ENCODE results near the gene LEMD2.

LEMD2 gene

DNA sequence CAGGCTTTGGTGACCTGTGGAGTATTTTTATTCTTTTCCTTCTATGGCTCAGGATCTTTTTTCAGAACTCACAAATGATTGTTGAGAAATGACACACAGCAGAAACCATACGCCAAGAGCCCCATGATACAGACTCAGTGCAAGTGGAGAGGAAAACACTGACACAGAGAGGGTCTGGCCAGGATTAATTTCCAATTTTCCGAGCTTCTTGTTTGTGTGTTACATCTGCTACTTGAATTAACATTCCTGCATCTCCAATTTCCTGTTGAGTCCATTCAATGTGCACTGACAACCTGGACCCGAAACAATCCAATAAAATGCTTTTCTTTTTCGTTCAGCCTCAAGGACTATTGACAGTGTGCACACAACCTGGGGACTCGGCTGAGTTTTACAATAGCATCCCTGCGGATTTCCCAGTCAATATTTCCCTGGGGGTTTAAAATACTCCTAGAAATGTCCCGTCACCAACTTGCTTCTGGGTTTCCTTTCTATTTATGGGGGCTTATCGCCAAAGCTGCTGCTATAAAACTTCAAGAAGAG, 19.8 kb upstream of the LEMD2 start:
- ATAC-seq (ENCODE audit: low read depth) = no peak
- Histone ChIP-seq H3K4me1 (ENCODE audit: insufficient read depth, poor library complexity, severe bottlenecking) (no peaks in the 10 kb centered on the region), H3K4me3 (ENCODE audit: severe bottlenecking) (no peak overlapping the region), H3K27me3 (ENCODE audit: insufficient read depth, poor library complexity, severe bottlenecking) (peaks cover 20% of the 10 kb centered on the region), H3K36me3 (ENCODE audit: low read depth) (no peaks in the 10 kb centered on the region), H3K9me3 (ENCODE audit: severe bottlenecking) (no peaks in the 10 kb centered on the region), H3K27ac (ENCODE audit: poor library complexity, severe bottlenecking) (no peak overlapping the region)
- TF ChIP-seq, protein P1, sequence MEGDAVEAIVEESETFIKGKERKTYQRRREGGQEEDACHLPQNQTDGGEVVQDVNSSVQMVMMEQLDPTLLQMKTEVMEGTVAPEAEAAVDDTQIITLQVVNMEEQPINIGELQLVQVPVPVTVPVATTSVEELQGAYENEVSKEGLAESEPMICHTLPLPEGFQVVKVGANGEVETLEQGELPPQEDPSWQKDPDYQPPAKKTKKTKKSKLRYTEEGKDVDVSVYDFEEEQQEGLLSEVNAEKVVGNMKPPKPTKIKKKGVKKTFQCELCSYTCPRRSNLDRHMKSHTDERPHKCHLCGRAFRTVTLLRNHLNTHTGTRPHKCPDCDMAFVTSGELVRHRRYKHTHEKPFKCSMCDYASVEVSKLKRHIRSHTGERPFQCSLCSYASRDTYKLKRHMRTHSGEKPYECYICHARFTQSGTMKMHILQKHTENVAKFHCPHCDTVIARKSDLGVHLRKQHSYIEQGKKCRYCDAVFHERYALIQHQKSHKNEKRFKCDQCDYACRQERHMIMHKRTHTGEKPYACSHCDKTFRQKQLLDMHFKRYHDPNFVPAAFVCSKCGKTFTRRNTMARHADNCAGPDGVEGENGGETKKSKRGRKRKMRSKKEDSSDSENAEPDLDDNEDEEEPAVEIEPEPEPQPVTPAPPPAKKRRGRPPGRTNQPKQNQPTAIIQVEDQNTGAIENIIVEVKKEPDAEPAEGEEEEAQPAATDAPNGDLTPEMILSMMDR (IDR thresholded peaks at IDR 0.05; ENCODE audit: poor library complexity, severe bottlenecking) = no peak
- DNase-seq (ENCODE audit: low spot score) = no peak

DNA sequence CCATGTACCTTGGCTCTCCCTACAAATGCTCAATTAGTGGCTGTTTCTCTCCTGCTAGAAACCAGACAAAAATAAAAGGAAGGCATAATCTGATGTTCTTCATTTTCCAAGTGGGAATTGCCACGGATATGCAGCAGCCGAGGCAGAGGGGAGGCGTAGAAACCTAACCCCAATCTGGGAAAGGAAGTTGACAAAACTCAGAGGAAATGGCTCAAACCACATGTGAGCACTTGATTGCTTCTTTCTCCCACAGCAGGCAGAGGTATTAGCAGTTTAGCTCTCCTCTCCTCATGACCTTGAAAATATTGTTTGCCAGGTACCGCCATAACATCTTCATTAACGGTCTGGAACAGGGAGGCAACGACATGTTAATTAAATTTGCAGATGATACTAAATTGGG, 18.7 kb upstream of the LEMD2 start:
- Histone ChIP-seq H3K9me3 (ENCODE audit: severe bottlenecking) (no peaks in the 10 kb centered on the region), H3K36me3 (ENCODE audit: low read depth) (no peaks in the 10 kb centered on the region), H3K27me3 (ENCODE audit: insufficient read depth, poor library complexity, severe bottlenecking) (peaks cover 20% of the 10 kb centered on the region), H3K4me3 (ENCODE audit: severe bottlenecking) (no peak overlapping the region), H3K4me1 (ENCODE audit: insufficient read depth, poor library complexity, severe bottlenecking) (no peaks in the 10 kb centered on the region), H3K27ac (ENCODE audit: poor library complexity, severe bottlenecking) (no peak overlapping the region)
- ATAC-seq (ENCODE audit: low read depth) = no peak
- TF ChIP-seq, protein P1 (IDR thresholded peaks at IDR 0.05; ENCODE audit: poor library complexity, severe bottlenecking) = no peak
- DNase-seq (ENCODE audit: low spot score) = no peak

DNA sequence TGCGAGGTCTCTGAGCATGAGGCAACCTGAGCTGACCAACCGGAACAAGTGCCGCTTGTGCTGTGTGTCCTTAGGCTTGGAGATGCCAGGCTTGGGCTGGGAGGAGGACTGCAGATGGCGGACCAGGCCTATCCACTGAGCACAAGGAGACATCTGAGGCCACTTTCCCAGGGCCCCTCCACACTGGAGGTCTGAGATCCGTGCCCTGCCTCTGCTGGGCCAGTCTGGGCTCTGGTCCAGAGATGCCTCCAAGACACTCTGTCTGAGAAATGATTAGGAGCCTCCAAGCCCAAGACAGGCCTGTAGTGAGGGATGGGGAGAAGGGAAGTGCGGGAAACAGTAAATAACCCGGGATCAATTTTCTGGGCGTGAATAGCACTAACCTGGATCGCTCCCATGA, 17.9 kb upstream of the LEMD2 start:
- H3K4me3 ChIP-seq (ENCODE audit: severe bottlenecking) = no peak overlapping the region
- H3K27me3 ChIP-seq (ENCODE audit: insufficient read depth, poor library complexity, severe bottlenecking) = peaks cover 16% of the 10 kb centered on the region
- H3K27ac ChIP-seq (ENCODE audit: poor library complexity, severe bottlenecking) = no peak overlapping the region
- DNase-seq (ENCODE audit: low spot score) = no peak
- TF ChIP-seq, protein P1 (IDR thresholded peaks at IDR 0.05; ENCODE audit: poor library complexity, severe bottlenecking) = no peak
- no peaks in the 10 kb centered on the region for H3K4me1 ChIP-seq (ENCODE audit: insufficient read depth, poor library complexity, severe bottlenecking)
- no peaks in the 10 kb centered on the region for H3K36me3 ChIP-seq (ENCODE audit: low read depth)
- H3K9me3 ChIP-seq (ENCODE audit: severe bottlenecking) = no peaks in the 10 kb centered on the region
- ATAC-seq (ENCODE audit: low read depth) = no peak

DNA sequence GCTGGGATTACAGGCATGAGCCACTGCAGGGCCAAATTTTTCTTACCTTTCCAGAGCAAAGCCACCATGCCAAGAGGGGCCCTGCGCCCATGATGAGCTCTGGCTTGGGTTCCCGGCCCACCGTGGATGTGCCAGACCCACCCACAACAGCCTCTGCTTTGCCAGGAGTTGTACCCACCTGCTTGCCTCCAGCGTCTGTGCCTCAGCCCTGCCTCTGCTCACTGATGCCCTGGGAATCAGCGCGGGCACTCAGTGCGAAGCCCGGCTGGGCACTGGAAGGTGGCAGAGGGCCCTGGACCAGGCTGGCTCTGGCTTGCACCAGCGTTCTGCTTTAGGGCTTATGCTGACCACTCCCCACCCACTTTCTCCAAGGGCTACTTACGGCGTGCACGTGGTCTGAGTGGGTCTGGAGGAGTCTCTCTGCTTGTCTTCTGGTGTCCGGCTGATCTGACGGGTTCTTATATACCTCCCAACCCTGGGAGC, 14.7 kb upstream of the LEMD2 start, which contains the start of gene MLN:
Gene MLN (minus strand): TSS at position 433 of the 483 bp plus-strand sequence. CDS start 2,840 bp downstream, outside the sequence.
- H3K27me3 ChIP-seq (ENCODE audit: insufficient read depth, poor library complexity, severe bottlenecking) = peaks cover 5% of the 10 kb centered on the region
- H3K4me1 ChIP-seq (ENCODE audit: insufficient read depth, poor library complexity, severe bottlenecking) = no peaks in the 10 kb centered on the region
- H3K4me3 ChIP-seq (ENCODE audit: severe bottlenecking) = no peak within 1 kb of the TSS
- H3K36me3 ChIP-seq (ENCODE audit: low read depth) = no peaks in the 10 kb centered on the region
- no peak within 1 kb of the TSS for H3K27ac ChIP-seq (ENCODE audit: poor library complexity, severe bottlenecking)
- DNase-seq (ENCODE audit: low spot score) (no peak), ATAC-seq (ENCODE audit: low read depth) (no peak)
- H3K9me3 ChIP-seq (ENCODE audit: severe bottlenecking) = no peaks in the 10 kb centered on the region
- TF ChIP-seq, protein P1 (IDR thresholded peaks at IDR 0.05; ENCODE audit: poor library complexity, severe bottlenecking) = no peak

DNA sequence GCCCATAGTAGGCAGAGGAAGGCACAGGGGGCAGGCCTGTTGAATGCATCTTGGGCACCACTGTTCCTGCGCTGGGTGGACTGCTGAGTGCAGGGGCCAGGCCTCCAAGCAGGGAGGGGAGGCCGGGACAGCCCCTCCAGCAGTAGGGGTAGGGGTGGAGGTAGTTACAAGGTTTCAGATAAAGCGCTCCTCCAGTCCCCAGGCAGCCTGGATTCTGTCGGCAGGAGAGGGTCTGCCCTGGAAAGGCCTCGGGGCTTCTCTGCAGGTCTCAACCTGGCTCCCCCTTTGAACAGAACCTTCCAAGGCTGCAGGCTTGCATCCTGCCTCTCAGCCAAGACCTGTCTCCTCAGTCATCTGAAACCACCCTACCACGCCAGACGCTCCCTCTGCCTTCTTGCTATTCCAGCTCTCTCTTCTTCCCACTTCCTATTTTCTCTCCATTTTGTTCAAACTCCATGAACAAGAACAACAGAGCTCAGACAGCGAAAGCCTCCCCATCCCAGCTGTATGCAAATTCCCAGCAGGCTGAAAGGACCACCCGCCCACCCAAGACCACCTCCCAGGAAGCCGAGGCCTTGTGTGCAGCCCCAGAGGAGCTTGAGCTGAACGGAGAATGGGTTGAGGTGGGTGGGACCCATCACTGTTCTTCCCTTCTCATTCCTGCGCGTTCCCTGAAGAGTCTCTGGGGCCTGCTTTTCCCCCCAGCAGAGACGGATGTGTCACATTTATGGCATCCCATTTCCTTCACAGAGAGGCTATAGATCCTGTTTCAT, 13.4 kb upstream of the LEMD2 start:
- no peaks in the 10 kb centered on the region for H3K9me3 ChIP-seq (ENCODE audit: severe bottlenecking)
- ATAC-seq (ENCODE audit: low read depth) (no peak), DNase-seq (ENCODE audit: low spot score) (no peak)
- TF ChIP-seq, protein P1 (IDR thresholded peaks at IDR 0.05; ENCODE audit: poor library complexity, severe bottlenecking) = no peak
- no peak overlapping the region for H3K27ac ChIP-seq (ENCODE audit: poor library complexity, severe bottlenecking)
- H3K4me3 ChIP-seq (ENCODE audit: severe bottlenecking) = no peak overlapping the region
- H3K36me3 ChIP-seq (ENCODE audit: low read depth) = no peaks in the 10 kb centered on the region
- H3K27me3 ChIP-seq (ENCODE audit: insufficient read depth, poor library complexity, severe bottlenecking) = no peaks in the 10 kb centered on the region
- H3K4me1 ChIP-seq (ENCODE audit: insufficient read depth, poor library complexity, severe bottlenecking) = no peaks in the 10 kb centered on the region
